GM21367 (cell line): ENCODE measurements around the gene EIPR1.
"Not testable (repeated sequence)": the region's sequence is repeated elsewhere in the genome, so short reads cannot be mapped to it uniquely, and the experiment has no call there.

Experiments
- ATAC-seq: cut with Tn5 transposase; IDR thresholded peaks from one replicate; pipeline ENCODE4 v1.9.1; 2021; ENCODE audit not compliant: unreplicated experiment

EIPR1 gene

GRCh38 chr2:3200420-3200939 is 177.1 kb downstream of the EIPR1 start:
- ATAC-seq = no peak

- no peak for ATAC-seq
Observed at GRCh38 chr2:3199627-3200345, 177.8 kb downstream of the EIPR1 start.

- not testable (repeated sequence) for ATAC-seq
Observed at GRCh38 chr2:3198671-3199192, 178.9 kb downstream of the EIPR1 start.

GRCh38 chr2:3198119-3198518 is 179.5 kb downstream of the EIPR1 start:
- no peak for ATAC-seq

GRCh38 chr2:3197308-3197707 is 180.3 kb downstream of the EIPR1 start:
- ATAC-seq = no peak

- no peak for ATAC-seq
Observed at GRCh38 chr2:3196716-3197115, 180.9 kb downstream of the EIPR1 start.

- no peak for ATAC-seq
Observed at GRCh38 chr2:3195641-3196476, 181.8 kb downstream of the EIPR1 start.

- no peak for ATAC-seq
Observed at GRCh38 chr2:3194828-3195227, 182.8 kb downstream of the EIPR1 start.

GRCh38 chr2:3193443-3194330 is 183.9 kb downstream of the EIPR1 start:
- ATAC-seq = no peak

GRCh38 chr2:3192920-3193319 is 184.7 kb downstream of the EIPR1 start:
- ATAC-seq = no peak

- ATAC-seq = no peak
Observed at GRCh38 chr2:3192281-3192818, 185.3 kb downstream of the EIPR1 start.

GRCh38 chr2:3189961-3190360 is 187.7 kb downstream of the EIPR1 start:
- no peak for ATAC-seq

- ATAC-seq = no peak
Observed at GRCh38 chr2:3189076-3189591, 188.5 kb downstream of the EIPR1 start.

GRCh38 chr2:3188405-3188946 is 189.1 kb downstream of the EIPR1 start:
- ATAC-seq = no peak

- no peak for ATAC-seq
Observed at GRCh38 chr2:3187467-3187866, 190.2 kb downstream of the EIPR1 start.

GRCh38 chr2:3186766-3187165 is 190.9 kb downstream of the EIPR1 start:
- ATAC-seq = no peak

GRCh38 chr2:3185910-3186309 is 191.7 kb downstream of the EIPR1 start:
- ATAC-seq = no peak

GRCh38 chr2:3185256-3185655 is 192.4 kb downstream of the EIPR1 start:
- no peak for ATAC-seq

- no peak for ATAC-seq
Observed at GRCh38 chr2:3184167-3184566, 193.5 kb downstream of the EIPR1 start.

GRCh38 chr2:3183766-3184165 is 193.9 kb downstream of the EIPR1 start:
- ATAC-seq = no peak
